ENCODE data around the gene TBXAS1. TPM values are rescaled to one million over a fixed set of nuclear protein-coding genes. Genes with fewer than 3 reads are reported as not detected.

The TBXAS1 gene
- total and polyA plus RNA-seq, 4 donors, result 19.6 to 126 (median 55.2) TPM

GRCh38 chr7:139889186-139889871 lies 60.3 kb downstream of the TBXAS1 start:
- WGBS, 2 donors, result 82 to 93% methylated on average over 5 of the region's 5 CpGs
- ATAC-seq (ENCODE audit: insufficient read depth, low FRiP score) (no peak), DNase-seq (no peak)
- no peaks in the 10 kb centered on the region for H3K36me3 ChIP-seq (ENCODE audit: control insufficient read depth in 4 of 4, insufficient read depth in 4 of 4, low read length in 4 of 4)
- TF ChIP-seq CTCF (IDR thresholded peaks at IDR 0.05; ENCODE audit: control extremely low read depth, extremely low read depth), result no peak
- no peaks in the 10 kb centered on the region for H3K9me3 ChIP-seq (ENCODE audit: control insufficient read depth in 4 of 4, insufficient read depth in 3 of 4, low read length in 3 of 4)
- no peaks in the 10 kb centered on the region for H3K27me3 ChIP-seq (ENCODE audit: control insufficient read depth in 3 of 3, insufficient read depth in 3 of 3, low read length in 2 of 3)
- H3K4me3 ChIP-seq, result no peak overlapping the region
- H3K9ac ChIP-seq (ENCODE audit: insufficient read depth in 1 of 2, low read length in 2 of 2), result no peak overlapping the region
- H3K4me1 ChIP-seq (ENCODE audit: control insufficient read depth in 5 of 5, insufficient read depth in 5 of 5, low read length in 5 of 5), result peaks cover 0 to 7% (median 0%) of the 10 kb centered on the region in 5 donors
- H3K27ac ChIP-seq (ENCODE audit: low read depth in 1 of 2, low read length in 1 of 2), result no peak overlapping the region

GRCh38 chr7:139893461-139893860 lies 64.4 kb downstream of the TBXAS1 start:
- H3K27ac ChIP-seq (ENCODE audit: low read depth in 1 of 2, low read length in 1 of 2), result no peak overlapping the region
- DNase-seq (no peak), ATAC-seq (ENCODE audit: insufficient read depth, low FRiP score) (no peak)
- H3K9ac ChIP-seq (ENCODE audit: insufficient read depth in 1 of 2, low read length in 2 of 2), result no peak overlapping the region
- H3K4me3 ChIP-seq, result no peak overlapping the region
- H3K4me1 ChIP-seq (ENCODE audit: control insufficient read depth in 5 of 5, insufficient read depth in 5 of 5, low read length in 5 of 5), result peaks cover 0 to 4% (median 0%) of the 10 kb centered on the region in 5 donors
- 83 to 94% methylated on average over 1 of the region's 1 CpG for WGBS, 2 donors
- H3K36me3 ChIP-seq (ENCODE audit: control insufficient read depth in 4 of 4, insufficient read depth in 4 of 4, low read length in 4 of 4), result no peaks in the 10 kb centered on the region
- no peak for TF ChIP-seq CTCF (IDR thresholded peaks at IDR 0.05; ENCODE audit: control extremely low read depth, extremely low read depth)
- H3K27me3 ChIP-seq (ENCODE audit: control insufficient read depth in 3 of 3, insufficient read depth in 3 of 3, low read length in 2 of 3), result no peaks in the 10 kb centered on the region
- H3K9me3 ChIP-seq (ENCODE audit: control insufficient read depth in 4 of 4, insufficient read depth in 3 of 4, low read length in 3 of 4), result no peaks in the 10 kb centered on the region

- Histone ChIP-seq H3K4me3 (no peak overlapping the region), H3K27ac (ENCODE audit: low read depth in 1 of 2, low read length in 1 of 2) (no peak overlapping the region), H3K9me3 (ENCODE audit: control insufficient read depth in 4 of 4, insufficient read depth in 3 of 4, low read length in 3 of 4) (no peaks in the 10 kb centered on the region), H3K4me1 (ENCODE audit: control insufficient read depth in 5 of 5, insufficient read depth in 5 of 5, low read length in 5 of 5) (peaks cover 0 to 4% (median 0%) of the 10 kb centered on the region in 5 donors), H3K27me3 (ENCODE audit: control insufficient read depth in 3 of 3, insufficient read depth in 3 of 3, low read length in 2 of 3) (no peaks in the 10 kb centered on the region), H3K9ac (ENCODE audit: insufficient read depth in 1 of 2, low read length in 2 of 2) (no peak overlapping the region), H3K36me3 (ENCODE audit: control insufficient read depth in 4 of 4, insufficient read depth in 4 of 4, low read length in 4 of 4) (no peaks in the 10 kb centered on the region)
- TF ChIP-seq CTCF (IDR thresholded peaks at IDR 0.05; ENCODE audit: control extremely low read depth, extremely low read depth), result no peak
- ATAC-seq (ENCODE audit: insufficient read depth, low FRiP score) (no peak), DNase-seq (no peak)
- WGBS, 2 donors, result 86 to 87% methylated on average over 4 of the region's 4 CpGs
Measured at GRCh38 chr7:139893999-139894398, 64.9 kb downstream of the TBXAS1 start.
